ENCODE data around the gene TBC1D4.

GRCh38 chr13:75489502-75490263 is 7.7 kb upstream of the TBC1D4 start:
- TF ChIP-seq CTCF (IDR thresholded peaks at IDR 0.05) (no peak), POLR2A (IDR thresholded peaks at IDR 0.05) (no peak)

Measured in uterus (tissue), 2 donors.